AG08396 (cell line): ENCODE measurements around the gene TRAPPC3L.
A peak's percentile ranks its signal among the peaks of the same experiment; 100 is the strongest.

Experiments used
- DNase-seq: peaks from one replicate; pipeline ENCODE4 v3.0.0; 2012; ENCODE audit warnings: low spot score, mixed read lengths

Gene TRAPPC3L

GRCh38 chr6:116545651-116546050 lies at the start of gene TRAPPC3L:
Gene TRAPPC3L, minus strand, starts transcription at chr6:116545684. Its CDS starts 170 bp downstream, at chr6:116545514.
- no peak for DNase-seq

- no peak for DNase-seq
Measured at GRCh38 chr6:116595247-116595646, 49.8 kb upstream of the TRAPPC3L start.

DNA sequence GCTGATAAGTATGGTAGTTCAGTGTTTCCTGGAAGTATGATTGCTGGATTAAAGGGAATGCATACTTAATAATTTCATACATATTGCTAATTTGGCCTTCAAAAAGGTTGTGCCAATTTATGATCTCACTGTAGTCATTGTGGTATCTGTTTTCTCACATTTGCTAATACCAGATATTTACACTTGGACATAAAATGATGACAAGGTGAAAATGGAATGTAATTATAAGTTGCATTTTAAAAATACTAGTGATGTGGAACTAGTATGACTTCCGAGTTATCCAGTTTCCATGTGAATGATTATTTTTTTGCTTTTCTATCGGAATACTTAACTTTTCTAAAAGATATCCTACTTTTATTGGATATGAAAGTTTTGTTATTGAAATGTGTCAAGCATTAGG lies 41.3 kb upstream of the TRAPPC3L start:
- no peak for DNase-seq

DNA sequence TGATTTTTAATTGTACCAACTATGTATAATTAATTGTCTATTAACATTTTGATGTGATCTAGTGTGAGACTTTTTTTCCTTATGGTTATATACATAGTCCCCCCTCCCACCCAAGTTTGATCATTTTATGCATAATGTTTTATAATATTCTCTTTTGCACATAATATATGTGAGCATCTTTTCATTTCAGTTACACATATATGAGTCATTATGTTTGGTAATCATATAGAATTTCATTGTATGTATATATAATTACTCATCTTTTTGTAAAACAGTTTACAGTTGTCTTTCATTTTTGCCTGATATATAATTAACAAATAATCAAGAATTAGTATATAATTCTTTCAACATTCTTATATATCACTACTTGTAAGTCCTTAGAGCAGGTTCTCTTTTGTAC lies 40.8 kb upstream of the TRAPPC3L start:
- DNase-seq, result no peak

DNA sequence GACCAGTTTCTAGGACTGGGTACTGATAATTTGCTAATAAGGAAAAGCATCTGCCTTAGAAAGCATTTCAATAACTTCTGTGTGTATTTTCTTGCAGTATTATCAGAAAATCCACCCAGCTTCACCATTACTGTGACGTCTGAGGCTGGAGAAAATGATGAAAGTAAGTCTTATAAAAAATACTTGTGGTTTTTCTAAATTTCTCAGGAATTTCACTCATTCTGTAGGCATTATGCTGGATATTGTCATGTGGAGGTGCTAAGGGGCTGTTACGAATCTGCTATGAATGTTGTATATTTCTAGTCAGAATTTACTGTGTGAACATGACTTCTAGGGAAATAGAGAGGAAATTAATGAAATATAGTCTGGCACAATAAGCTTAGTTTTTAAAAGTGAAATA lies 34.7 kb upstream of the TRAPPC3L start:
- no peak for DNase-seq

GRCh38 chr6:116579143-116579542 lies 33.7 kb upstream of the TRAPPC3L start:
- no peak for DNase-seq

- no peak for DNase-seq
Measured at GRCh38 chr6:116578335-116578734, 32.9 kb upstream of the TRAPPC3L start.

GRCh38 chr6:116577486-116577885 lies 32.0 kb upstream of the TRAPPC3L start:
- DNase-seq, result no peak

DNA sequence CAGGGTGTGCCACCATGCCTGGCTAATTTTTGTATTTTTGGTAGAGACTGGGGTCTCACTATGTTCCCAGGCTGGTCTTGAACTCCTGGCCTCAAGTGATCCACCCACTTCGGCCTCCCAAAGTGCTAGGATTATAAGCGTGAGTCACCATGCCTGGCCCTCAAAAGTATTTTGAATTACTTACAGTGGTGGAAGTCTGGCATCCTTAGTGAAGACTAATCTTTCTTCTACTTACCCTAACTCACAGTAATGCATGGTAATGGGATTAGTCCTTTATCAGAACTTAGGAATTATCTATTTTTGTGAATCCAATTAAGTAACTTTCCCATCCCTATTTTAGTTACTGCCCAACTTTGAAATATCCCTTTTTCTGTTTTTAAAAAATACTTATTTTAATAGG lies 29.7 kb upstream of the TRAPPC3L start:
- DNase-seq, result no peak

- DNase-seq, result peak; percentile 55
Measured at GRCh38 chr6:116572162-116572561, 26.7 kb upstream of the TRAPPC3L start.

GRCh38 chr6:116571683-116572000 lies 26.2 kb upstream of the TRAPPC3L start:
- no peak for DNase-seq

GRCh38 chr6:116570856-116571682 lies 25.6 kb upstream of the TRAPPC3L start, which contains the start of gene RWDD1:
Gene RWDD1, plus strand, starts transcription at chr6:116571504. Its CDS starts 79 bp downstream, at chr6:116571583.
- peak; percentile 97 for DNase-seq

DNA sequence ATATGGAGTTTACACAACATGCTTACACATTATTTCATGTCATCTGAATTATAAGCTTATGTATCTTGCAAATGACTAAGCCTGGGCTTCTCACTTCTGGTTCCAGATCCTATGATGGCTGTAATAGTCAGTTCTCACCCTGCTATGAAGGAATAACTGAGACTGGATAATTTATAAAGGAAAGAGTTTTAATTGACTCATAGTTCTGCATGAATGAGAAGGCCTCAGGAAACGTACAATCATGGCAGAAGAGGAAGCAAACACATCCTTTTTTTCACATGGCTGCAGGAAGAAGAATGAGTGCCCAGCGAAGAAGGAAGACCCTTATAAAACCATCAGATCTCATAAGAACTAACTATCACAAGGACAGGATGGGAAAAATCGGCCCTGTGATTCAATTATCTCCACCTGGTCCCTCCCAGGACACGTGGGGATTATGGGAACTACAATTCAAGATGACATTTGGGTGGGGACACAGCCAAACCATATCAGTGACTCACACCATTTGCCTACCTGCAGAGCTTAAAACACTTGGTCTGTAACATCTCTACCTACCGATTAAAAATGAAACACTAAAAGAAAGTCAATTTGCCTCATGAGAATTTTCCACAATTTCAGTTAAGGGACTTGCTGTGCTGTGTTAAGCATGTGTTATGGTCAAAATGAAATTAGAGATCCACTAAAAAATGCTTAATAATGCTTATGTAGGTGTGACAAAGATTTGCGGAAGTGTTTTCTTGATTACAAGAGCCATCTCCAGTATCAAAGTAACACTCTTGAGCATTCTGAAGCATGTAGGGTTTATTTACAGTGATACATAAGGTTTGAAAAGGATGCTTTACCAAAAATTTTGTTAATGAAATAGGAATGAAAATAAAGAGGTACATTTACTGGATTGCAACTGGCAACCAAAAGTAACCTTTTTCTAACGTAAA lies 23.6 kb upstream of the TRAPPC3L start:
- DNase-seq, result no peak

DNA sequence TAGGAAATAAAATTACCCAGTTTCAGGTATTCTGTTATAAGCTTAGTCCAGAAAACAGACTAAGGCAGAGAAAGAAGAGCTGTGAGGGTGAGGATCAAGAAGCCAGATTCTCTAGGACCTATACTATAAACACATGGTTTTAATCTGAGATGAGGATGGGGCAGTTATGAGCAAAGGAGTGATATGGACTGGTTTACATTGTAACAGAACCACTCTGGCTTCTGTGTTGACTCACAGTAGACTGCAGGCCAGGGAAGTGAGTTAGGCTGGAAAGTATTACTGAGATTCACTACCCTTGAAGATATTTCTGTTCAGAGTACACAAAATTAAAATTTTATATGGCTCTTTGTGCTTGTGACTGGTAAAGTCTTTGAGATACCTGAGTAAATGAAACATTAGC lies 22.6 kb upstream of the TRAPPC3L start:
- peak; percentile 37 for DNase-seq

GRCh38 chr6:116564921-116565872 lies 19.7 kb upstream of the TRAPPC3L start:
- DNase-seq, result no peak

DNA sequence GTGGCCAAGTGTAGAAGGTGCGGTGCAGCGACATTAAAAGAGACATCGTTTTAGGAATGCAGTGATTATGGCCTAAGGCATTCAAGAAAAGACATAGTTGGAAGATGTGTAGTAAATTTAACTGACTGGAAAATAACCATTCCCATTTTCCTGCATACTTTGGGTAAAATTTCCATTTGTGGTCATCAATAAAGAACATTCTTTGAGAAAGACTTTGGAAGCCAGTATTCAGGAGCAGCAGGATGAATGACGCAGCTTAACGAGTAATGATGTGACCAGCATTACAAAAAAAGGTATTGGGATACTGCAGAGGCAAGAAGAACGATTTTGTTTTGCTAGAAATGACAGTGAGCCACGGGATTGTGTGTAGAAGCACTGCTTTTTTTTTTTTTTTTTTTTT lies 18.8 kb upstream of the TRAPPC3L start:
- DNase-seq, result no peak

DNA sequence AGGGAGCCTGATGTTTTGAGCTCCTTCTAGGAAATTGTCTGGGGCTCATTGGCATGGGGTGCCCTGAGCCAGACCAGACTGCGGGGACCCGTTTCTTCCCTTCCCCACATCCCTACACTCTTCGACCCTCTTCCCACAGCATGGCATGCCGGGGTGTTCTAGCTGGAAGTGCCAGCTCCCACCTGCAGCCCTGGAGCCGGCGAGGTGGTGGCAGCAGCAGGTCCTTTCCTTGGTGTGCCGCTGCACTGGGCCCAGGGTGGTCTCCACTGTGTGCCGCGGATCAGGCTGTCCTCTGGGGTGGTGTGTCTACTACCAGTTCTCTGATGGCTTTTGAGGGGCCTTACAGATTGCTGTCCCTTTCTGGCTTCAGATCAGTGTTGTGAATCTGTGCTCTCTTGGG lies 18.3 kb upstream of the TRAPPC3L start:
- DNase-seq, result no peak

- DNase-seq, result no peak
Measured at GRCh38 chr6:116562614-116563013, 17.1 kb upstream of the TRAPPC3L start.

GRCh38 chr6:116562019-116562403 lies 16.5 kb upstream of the TRAPPC3L start:
- DNase-seq, result no peak

DNA sequence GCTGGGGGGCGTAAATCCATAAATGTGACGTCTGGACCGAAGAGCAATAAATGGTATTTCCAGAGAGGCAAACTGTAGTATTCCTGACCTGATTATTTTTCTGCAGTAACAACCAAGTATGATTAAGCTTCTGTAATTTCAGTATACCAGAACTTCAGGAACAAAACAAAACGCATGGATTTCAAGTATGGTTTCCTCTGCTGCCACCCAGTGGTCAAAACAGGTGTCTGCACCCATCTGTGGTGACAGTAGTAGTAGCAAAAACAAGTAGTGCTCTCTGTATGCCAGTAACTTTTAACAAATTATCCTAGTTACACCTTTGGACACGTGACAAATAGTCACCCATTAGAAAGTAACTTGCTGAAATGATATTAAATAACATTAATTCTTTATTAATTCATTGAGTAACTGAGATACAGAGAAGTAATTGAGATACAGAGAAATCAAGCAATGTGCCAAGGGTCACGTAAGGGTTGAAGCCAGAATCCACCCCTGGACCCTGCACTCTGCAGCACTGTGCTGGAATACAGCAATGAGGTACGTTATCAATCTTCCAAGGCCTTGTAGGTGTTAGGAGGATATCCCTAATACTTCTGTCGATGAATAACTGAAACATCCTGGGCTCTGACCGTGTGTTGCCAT lies 16.0 kb upstream of the TRAPPC3L start:
- DNase-seq, result peak; percentile 57

DNA sequence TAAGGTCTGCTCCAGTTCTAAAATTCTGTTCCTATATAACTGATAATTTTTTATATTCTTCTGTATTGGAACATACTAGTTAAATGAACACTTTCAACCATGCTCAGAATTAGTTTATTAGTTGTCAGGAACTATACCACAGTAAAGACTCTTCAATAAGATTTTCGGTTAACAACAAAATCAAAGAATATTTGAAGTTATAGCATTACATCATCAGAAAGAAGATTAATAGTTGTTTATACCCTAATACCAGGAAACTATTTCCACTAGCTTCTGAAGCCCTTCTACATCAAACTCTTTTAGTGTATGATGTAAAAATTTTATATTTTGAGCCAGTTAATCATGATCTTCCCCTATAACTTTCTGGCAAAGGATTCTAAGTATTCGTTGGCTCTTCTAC lies 14.6 kb upstream of the TRAPPC3L start:
- no peak for DNase-seq
